ENCODE measurements around the gene SLC17A9.

The SLC17A9 gene

GRCh38 chr20:62980970-62981369 is 28.5 kb downstream of the SLC17A9 start:
- DNase-seq (ENCODE audit: extremely low read depth, insufficient read length) = no peak
- Histone ChIP-seq H3K36me3 (ENCODE audit: control insufficient read depth, insufficient read depth, low read length) (no peaks in the 10 kb centered on the region), H3K27me3 (replicated peaks; ENCODE audit: control insufficient read depth, insufficient read depth, low read length) (peaks cover 2% of the 10 kb centered on the region), H3K4me3 (replicated peaks; ENCODE audit: low read depth, low read length) (no peak overlapping the region)
- TF ChIP-seq CTCF (IDR thresholded peaks at IDR 0.05; ENCODE audit: insufficient read depth, low read length, poor library complexity, severe bottlenecking) = no peak

DNA sequence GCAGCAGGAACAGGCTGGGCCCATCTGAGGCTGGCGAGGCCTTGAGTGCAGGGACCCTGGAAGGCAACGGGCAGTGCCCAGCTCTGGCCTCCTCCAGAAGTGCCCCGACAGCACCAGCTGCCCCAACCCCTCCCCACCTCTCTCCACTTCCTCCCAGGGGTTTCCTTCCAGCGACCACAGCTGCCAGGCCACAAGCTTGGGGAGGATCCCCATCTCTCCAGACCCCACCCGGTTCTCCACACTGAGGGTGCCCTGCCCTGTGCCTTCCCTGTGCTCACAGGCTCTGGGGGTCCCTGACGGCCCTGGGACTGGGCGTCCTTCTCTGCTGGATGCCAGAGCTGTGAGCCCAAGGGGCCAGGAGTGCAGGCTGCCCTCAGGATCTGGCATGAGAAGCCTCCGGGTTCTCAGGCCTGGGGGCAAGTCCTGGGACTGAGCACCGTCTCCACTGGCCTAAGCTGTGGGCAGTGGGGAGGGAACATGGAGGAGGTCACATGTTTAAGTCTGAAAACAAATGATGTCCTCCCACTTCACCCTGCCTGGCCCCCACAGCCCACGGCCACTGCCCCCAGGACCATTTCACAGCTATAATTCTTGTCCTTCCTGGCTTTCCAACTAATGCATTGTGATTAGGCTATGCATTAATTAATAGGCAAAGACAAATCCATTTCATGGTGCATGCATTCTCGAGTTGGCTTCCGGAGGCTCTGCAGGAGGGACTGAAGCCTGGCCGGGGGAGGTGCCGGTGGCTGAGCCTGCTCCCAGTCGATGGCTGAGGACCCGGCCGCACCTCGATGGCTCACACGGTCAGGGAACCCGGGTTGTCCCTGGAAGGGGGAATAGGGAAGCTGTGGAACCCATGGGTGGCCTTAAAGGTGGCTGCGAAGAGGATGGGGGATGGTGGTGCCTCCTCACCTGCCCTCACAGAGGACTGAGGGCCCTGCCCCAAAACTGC is 29.9 kb downstream of the SLC17A9 start:
- Histone ChIP-seq H3K27me3 (replicated peaks; ENCODE audit: control insufficient read depth, insufficient read depth, low read length) (peaks cover 2% of the 10 kb centered on the region), H3K36me3 (ENCODE audit: control insufficient read depth, insufficient read depth, low read length) (no peaks in the 10 kb centered on the region), H3K4me3 (replicated peaks; ENCODE audit: low read depth, low read length) (no peak overlapping the region)
- no peak for DNase-seq (ENCODE audit: extremely low read depth, insufficient read length)
- no peak for TF ChIP-seq CTCF (IDR thresholded peaks at IDR 0.05; ENCODE audit: insufficient read depth, low read length, poor library complexity, severe bottlenecking)

DNA sequence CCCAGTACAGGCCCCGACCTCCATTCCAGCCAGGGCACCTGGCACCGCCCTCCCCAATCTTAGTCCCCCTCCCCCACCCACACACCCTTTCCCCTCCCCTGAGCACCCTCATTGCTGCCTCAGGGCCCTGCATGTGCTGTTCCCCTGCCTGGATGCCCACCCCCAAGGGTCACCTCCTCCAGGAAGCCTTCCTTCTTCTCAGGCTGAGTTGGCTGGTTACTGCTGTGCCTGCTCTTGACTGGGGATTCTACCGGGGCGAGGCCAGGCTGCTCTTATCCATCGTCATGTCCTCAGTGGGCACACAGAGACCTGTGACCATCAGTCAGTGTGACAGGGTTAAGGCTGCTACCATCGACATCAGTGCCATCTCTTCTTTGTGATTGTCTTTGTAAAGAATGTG is 30.7 kb downstream of the SLC17A9 start:
- TF ChIP-seq CTCF (IDR thresholded peaks at IDR 0.05; ENCODE audit: insufficient read depth, low read length, poor library complexity, severe bottlenecking) = no peak
- H3K27me3 ChIP-seq (replicated peaks; ENCODE audit: control insufficient read depth, insufficient read depth, low read length) = peaks cover 2% of the 10 kb centered on the region
- DNase-seq (ENCODE audit: extremely low read depth, insufficient read length) = no peak
- H3K36me3 ChIP-seq (ENCODE audit: control insufficient read depth, insufficient read depth, low read length) = no peaks in the 10 kb centered on the region
- H3K4me3 ChIP-seq (replicated peaks; ENCODE audit: low read depth, low read length) = no peak overlapping the region

GRCh38 chr20:62984666-62985443 is 32.3 kb downstream of the SLC17A9 start:
- H3K36me3 ChIP-seq (ENCODE audit: control insufficient read depth, insufficient read depth, low read length) = no peaks in the 10 kb centered on the region
- H3K27me3 ChIP-seq (replicated peaks; ENCODE audit: control insufficient read depth, insufficient read depth, low read length) = no peaks in the 10 kb centered on the region; the same call in none of the 2 replicates
- no peak for TF ChIP-seq CTCF (IDR thresholded peaks at IDR 0.05; ENCODE audit: insufficient read depth, low read length, poor library complexity, severe bottlenecking)
- no peak overlapping the region for H3K4me3 ChIP-seq (replicated peaks; ENCODE audit: low read depth, low read length)
- DNase-seq (ENCODE audit: extremely low read depth, insufficient read length) = no peak

DNA sequence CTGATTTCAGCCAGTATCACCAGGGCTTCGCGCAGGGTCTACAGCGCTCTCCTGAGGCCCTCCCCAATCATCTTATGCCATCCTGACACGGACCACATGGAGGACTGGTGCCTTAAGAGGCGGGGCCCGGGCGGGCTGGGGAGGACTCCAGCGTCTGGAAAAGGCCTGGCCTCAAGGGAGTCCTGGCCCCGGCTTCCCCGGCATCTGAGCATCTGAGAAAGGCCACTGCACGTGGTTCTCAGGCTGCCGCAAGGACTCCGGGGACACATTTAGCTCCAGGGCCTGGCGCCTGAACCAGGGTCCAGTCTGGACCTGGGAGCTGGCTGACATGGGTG is 32.9 kb downstream of the SLC17A9 start:
- Histone ChIP-seq H3K36me3 (ENCODE audit: control insufficient read depth, insufficient read depth, low read length) (no peaks in the 10 kb centered on the region), H3K27me3 (replicated peaks; ENCODE audit: control insufficient read depth, insufficient read depth, low read length) (no peaks in the 10 kb centered on the region; the same call in none of the 2 replicates), H3K4me3 (replicated peaks; ENCODE audit: low read depth, low read length) (no peak overlapping the region)
- TF ChIP-seq CTCF (IDR thresholded peaks at IDR 0.05; ENCODE audit: insufficient read depth, low read length, poor library complexity, severe bottlenecking) = no peak
- no peak for DNase-seq (ENCODE audit: extremely low read depth, insufficient read length)
